H1 (cell line): ENCODE data around the gene RTN3. TPM values are rescaled to one million over a fixed set of nuclear protein-coding genes. Genes with fewer than 3 reads are reported as not detected.

ENCODE experiments used
- CTCF ChIA-PET: fragments of 300-600 bp; sonication (Branson Sonifier 250); formaldehyde crosslinking; loops from one replicate; lab custom pipeline; 2021; ENCODE audit not compliant: partially characterized antibody; lab: Charles Lee
- POLR2A ChIA-PET: fragments of 300-600 bp; sonication (Branson Sonifier 250); formaldehyde crosslinking; loops from one replicate; lab custom pipeline; 2021; ENCODE audit warnings: inconsistent platforms; ENCODE audit not compliant: partially characterized antibody; lab: Charles Lee
- DNase-seq, 2 experiments: peaks; one replicate each; pipeline versions ENCODE4 v3.0.0 to v3.0.0-alpha.2; 2010 to 2022; ENCODE audit warnings: low spot score in 2 of 2, low read depth in 1 of 2, mixed read lengths in 1 of 2
- FAIRE-seq: peaks from 2 replicates; lab custom pipeline; 2011; peaks lifted over from hg19 to GRCh38; lab: Jason Lieb, UNC
- H2AFZ ChIP-seq: 2 replicates; pipeline ENCODE4 v1.8.1; 2012; ENCODE audit warnings: low read length, inconsistent platforms
- H2AK5ac ChIP-seq: 2 replicates; pipeline ENCODE4 v1.6.1; 2013; ENCODE audit warnings: low read depth, low read length
- H2BK120ac ChIP-seq: replicated peaks from 2 replicates; pipeline ENCODE3; 2013; ENCODE audit warnings: low read depth, low read length, inconsistent platforms
- H2BK12ac ChIP-seq: 2 replicates; pipeline ENCODE4 v1.6.1; 2013; ENCODE audit warnings: low read depth, low read length
- H2BK15ac ChIP-seq: 2 replicates; pipeline ENCODE4 v1.6.1; 2013; ENCODE audit warnings: low read length
- H2BK20ac ChIP-seq: 2 replicates; pipeline ENCODE4 v1.6.1; 2013; ENCODE audit warnings: low read length
- H2BK5ac ChIP-seq: 2 replicates; pipeline ENCODE4 v1.6.1; 2013; ENCODE audit warnings: low read depth, low read length
- H3K14ac ChIP-seq: 2 replicates; pipeline ENCODE4 v1.6.1; 2013; ENCODE audit warnings: inconsistent platforms; ENCODE audit not compliant: insufficient read length
- H3K18ac ChIP-seq: 2 replicates; pipeline ENCODE4 v1.6.1; 2013; ENCODE audit warnings: low read length; ENCODE audit errors: extremely low read depth
- H3K23ac ChIP-seq: 2 replicates; pipeline ENCODE4 v1.6.1; 2013; ENCODE audit warnings: inconsistent platforms; ENCODE audit not compliant: insufficient read length
- H3K23me2 ChIP-seq: 2 replicates; pipeline ENCODE4 v1.6.1; 2013; ENCODE audit warnings: low read depth, low read length
- H3K27ac ChIP-seq: 2 replicates; pipeline ENCODE4 v1.6.1; 2011; ENCODE audit warnings: low read depth, low read length, inconsistent platforms
- H3K27me3 ChIP-seq, 4 experiments: replicated peaks in 1 of 4; 1 replicate in 1 of 4; 2 replicates in 3 of 4; pipeline versions ENCODE4 v1.6.1 to v1.8.1; 2011 to 2013; ENCODE audit warnings: low read length in 3 of 4, mild to moderate bottlenecking in 3 of 4, inconsistent platforms in 2 of 4, mixed read lengths in 2 of 4, moderate library complexity in 1 of 4; ENCODE audit not compliant: control insufficient read depth in 3 of 4, insufficient read depth in 3 of 4; ENCODE audit errors: extremely low read depth in 1 of 4
- H3K36me3 ChIP-seq, 4 experiments: 2 replicates each; pipeline versions ENCODE4 v1.6.1 to v1.8.1; 2011 to 2013; ENCODE audit warnings: mild to moderate bottlenecking in 4 of 4, low read length in 3 of 4, moderate library complexity in 2 of 4, control low read depth in 1 of 4, inconsistent platforms in 1 of 4; ENCODE audit not compliant: insufficient read depth in 4 of 4, control insufficient read depth in 2 of 4
- H3K4ac ChIP-seq: replicated peaks from 2 replicates; pipeline ENCODE3; 2013; ENCODE audit warnings: low read length, low read depth, mixed read lengths, inconsistent platforms; ENCODE audit not compliant: insufficient read length
- H3K4me1 ChIP-seq, 4 experiments: replicated peaks in 1 of 4; 1 replicate in 1 of 4; 2 replicates in 3 of 4; pipeline versions ENCODE4 v1.6.1 to v1.8.1; 2011 to 2013; ENCODE audit warnings: low read length in 3 of 4, inconsistent platforms in 2 of 4, mixed read lengths in 1 of 4; ENCODE audit not compliant: insufficient read depth in 4 of 4, control insufficient read depth in 3 of 4
- H3K4me2 ChIP-seq, 2 experiments: 2 replicates each; pipeline versions ENCODE4 v1.6.1 to v1.8.1; 2011 to 2013; ENCODE audit warnings: low read depth in 2 of 2, low read length in 2 of 2, control low read depth in 1 of 2, inconsistent platforms in 1 of 2, mild to moderate bottlenecking in 1 of 2; ENCODE audit not compliant: insufficient read depth in 1 of 2
- H3K4me3 ChIP-seq, 4 experiments: fragments of 200-600, 300-600 bp in 1 of 4; sonication (generic), shearing (Covaris generic), sonication (Bioruptor Twin) in 1 of 4; 2 replicates each; pipeline versions ENCODE4 v1.5.1 to v1.8.1; 2011 to 2016; ENCODE audit warnings: low read length in 4 of 4, low read depth in 3 of 4, control low read depth in 2 of 4, inconsistent platforms in 2 of 4, mild to moderate bottlenecking in 2 of 4, mixed read lengths in 1 of 4, moderate library complexity in 1 of 4; ENCODE audit not compliant: insufficient read depth in 2 of 4; ENCODE audit errors: extremely low read depth in 1 of 4
- H3K56ac ChIP-seq: replicated peaks from 2 replicates; pipeline ENCODE3; 2013; ENCODE audit warnings: low read depth, mild to moderate bottlenecking, mixed read lengths, low read length, inconsistent platforms; ENCODE audit not compliant: insufficient read length
- H3K79me1 ChIP-seq: 2 replicates; pipeline ENCODE4 v1.6.1; 2013; ENCODE audit warnings: low read depth, low read length, control low read depth
- H3K79me2 ChIP-seq, 2 experiments: 2 replicates each; pipeline versions ENCODE4 v1.6.1 to v1.8.1; 2012 to 2013; ENCODE audit warnings: low read length in 2 of 2, mild to moderate bottlenecking in 2 of 2, inconsistent platforms in 1 of 2; ENCODE audit not compliant: insufficient read depth in 2 of 2, control insufficient read depth in 1 of 2
- H3K9ac ChIP-seq, 4 experiments: replicated peaks in 1 of 4; 1 replicate in 1 of 4; 2 replicates in 3 of 4; pipeline versions ENCODE4 v1.6.1 to v1.8.1; 2011 to 2013; ENCODE audit warnings: low read depth in 3 of 4, low read length in 3 of 4, control low read depth in 2 of 4, mild to moderate bottlenecking in 2 of 4, moderate library complexity in 2 of 4, inconsistent platforms in 1 of 4; ENCODE audit errors: extremely low read depth in 1 of 4
- H3K9me3 ChIP-seq, 2 experiments: 2 replicates each; pipeline versions ENCODE4 v1.6.1 to v1.8.1; 2012 to 2013; ENCODE audit warnings: mild to moderate bottlenecking in 2 of 2, moderate library complexity in 2 of 2, control low read depth in 1 of 2, inconsistent platforms in 1 of 2, low read depth in 1 of 2, low read length in 1 of 2, mixed read lengths in 1 of 2; ENCODE audit not compliant: insufficient read depth in 2 of 2
- H4K20me1 ChIP-seq, 2 experiments: replicated peaks in 1 of 2; 2 replicates each; pipeline versions ENCODE3 to v1.8.1; 2011 to 2013; ENCODE audit warnings: inconsistent platforms in 2 of 2, low read length in 2 of 2, mild to moderate bottlenecking in 1 of 2; ENCODE audit not compliant: insufficient read depth in 2 of 2, control insufficient read depth in 1 of 2
- H4K5ac ChIP-seq: 2 replicates; pipeline ENCODE4 v1.6.1; 2013; ENCODE audit warnings: low read length, low read depth, mixed read lengths, inconsistent platforms; ENCODE audit not compliant: insufficient read length
- H4K8ac ChIP-seq: 2 replicates; pipeline ENCODE4 v1.8.0; 2013; ENCODE audit warnings: mild to moderate bottlenecking, moderate library complexity, low read length, inconsistent platforms; ENCODE audit not compliant: insufficient read depth; ENCODE audit errors: extremely low read depth
- H4K91ac ChIP-seq: replicated peaks from 2 replicates; pipeline ENCODE3; 2013; ENCODE audit warnings: low read length, mixed read lengths, inconsistent platforms; ENCODE audit not compliant: insufficient read length
- ATF2 ChIP-seq: IDR thresholded peaks from 2 replicates; pipeline ENCODE4 v1.6.1; 2012; ENCODE audit warnings: low read length, inconsistent platforms
- BCL11A ChIP-seq, 2 experiments: IDR thresholded peaks; one replicate each; pipeline ENCODE4 v1.6.1; 2011; ENCODE audit warnings: low read depth in 2 of 2, low read length in 2 of 2, mild to moderate bottlenecking in 2 of 2
- CEBPB ChIP-seq: IDR thresholded peaks from 2 replicates; pipeline ENCODE4 v1.6.1; 2012; ENCODE audit warnings: low read depth, low read length
- CHD1 ChIP-seq: IDR thresholded peaks from 2 replicates; pipeline ENCODE4 v1.6.1; 2012; ENCODE audit warnings: low read depth, low read length, improper control_type of control experiment
- FOSL1 ChIP-seq: IDR thresholded peaks from 2 replicates; pipeline ENCODE4 v1.6.1; 2011; ENCODE audit warnings: mild to moderate bottlenecking, low read depth, low read length, moderate library complexity; ENCODE audit not compliant: insufficient read depth
- MAX ChIP-seq: IDR thresholded peaks from 2 replicates; pipeline ENCODE4 v1.6.1; 2012; ENCODE audit warnings: inconsistent platforms
- RFX5 ChIP-seq: IDR thresholded peaks from 2 replicates; pipeline ENCODE4 v1.6.1; 2011; ENCODE audit warnings: low read depth, low read length, improper control_type of control experiment, borderline replicate concordance
- RNF2 ChIP-seq: fragments of 200-900, 300-1000 bp; sonication (generic); IDR thresholded peaks from 2 replicates; pipeline ENCODE4 v1.7.1; 2016; ENCODE audit warnings: borderline replicate concordance, low read depth, mild to moderate bottlenecking, antibody characterized with exemption, low read length; ENCODE audit not compliant: poor library complexity, severe bottlenecking; ENCODE audit errors: missing control alignments
- SUZ12 ChIP-seq: fragments of 200-600 bp; sonication (generic); IDR thresholded peaks from 2 replicates; pipeline ENCODE4 v1.6.1; 2012; ENCODE audit warnings: mild to moderate bottlenecking, inconsistent platforms, low read length, moderate library complexity, mixed read lengths
- TAF7 ChIP-seq: optimal IDR thresholded peaks from 2 replicates; pipeline ENCODE3; 2011; ENCODE audit warnings: low read depth, mild to moderate bottlenecking, inconsistent platforms, low read length, moderate library complexity, borderline replicate concordance
- TCF12 ChIP-seq: IDR thresholded peaks from 2 replicates; pipeline ENCODE4 v1.6.1; 2011; ENCODE audit warnings: low read depth, mild to moderate bottlenecking, low read length
- YY1 ChIP-seq: IDR thresholded peaks from 2 replicates; pipeline ENCODE4 v1.6.1; 2011; ENCODE audit warnings: low read depth, mild to moderate bottlenecking, low read length
- WGBS, 2 experiments: shearing (Covaris generic) in 1 of 2; methylation state at CpG; one replicate each; pipeline versions ENCODE4 v1.1.6 to v1.1.7; 2013 to 2015; ENCODE audit warnings: low lambda C conversion rate in 2 of 2, mixed read lengths in 2 of 2, inconsistent platforms in 1 of 2, low coverage in 1 of 2, missing lambda C conversion rate in 1 of 2; ENCODE audit not compliant: insufficient replicate concordance in 2 of 2, insufficient coverage in 1 of 2, insufficient read length in 1 of 2; ENCODE audit errors: extremely low coverage in 1 of 2, missing lambda C conversion rate in 1 of 2; 5-methylcytosine and 5-hydroxymethylcytosine counted together
- polyA plus RNA-seq, 7 experiments: library from polyadenylated mRNA; depleted of rRNA in 3 of 7; stranded (reverse) in 5 of 7; unstranded in 2 of 7; fragments of >200 nt in 5 of 7; fragments of 200-250 nt in 2 of 7; gene quantifications; 1 replicate in 5 of 7; 2 replicates in 1 of 7; 4 replicates in 1 of 7; pipeline versions ENCODE4 v1.2.1 to v1.2.3, GENCODE V29; 2011 to 2013; ENCODE audit warnings: missing spikeins in 2 of 7, mixed read lengths in 2 of 7
- total RNA-seq: library from RNA; stranded (reverse); fragmentation: NEBNext Ultra II Directional; extraction: Animal tissue kit (Norgen Biotek cat#: 25700); gene quantifications from 2 replicates; pipeline ENCODE4 v1.2.1, GENCODE V29; 2021

RTN3 gene
- total and polyA plus RNA-seq, 2 of the 8 experiments (the other 6 are each of a cell fraction or from before 2014, with no cell fraction given) = 160 to 203 TPM

GRCh38 chr11:63643205-63643604, 38.1 kb upstream of the RTN3 start:
- Histone ChIP-seq H3K23me2 (no peaks in the 10 kb centered on the region), H3K18ac (no peak overlapping the region), H4K5ac (no peak overlapping the region), H3K36me3 (peaks cover 0 to 41% (median 14%) of the 10 kb centered on the region in 4 experiments), H2BK120ac (no peak overlapping the region), H4K91ac (no peak overlapping the region), H2BK12ac (no peak overlapping the region), H3K14ac (no peak overlapping the region), H2BK20ac (no peak overlapping the region), H3K9me3 (no peaks in the 10 kb centered on the region), H3K9ac (no peak overlapping the region), H3K4me1 (no peaks in the 10 kb centered on the region), H2AK5ac (no peak overlapping the region), H3K4me3 (no peak overlapping the region), H3K79me2 (no peaks in the 10 kb centered on the region), H4K8ac (no peak overlapping the region; the same call in 1 of the 2 replicates), H2BK15ac (no peak overlapping the region), H3K79me1 (no peaks in the 10 kb centered on the region), H4K20me1 (no peaks in the 10 kb centered on the region), H3K23ac (no peak overlapping the region), H3K56ac (no peak overlapping the region), H3K27ac (no peak overlapping the region), H2AFZ (no peak overlapping the region), H3K27me3 (no peaks in the 10 kb centered on the region), H3K4me2 (no peak overlapping the region), H3K4ac (no peak overlapping the region), H2BK5ac (no peak overlapping the region)
- no peak for DNase-seq
- CTCF ChIA-PET = interaction anchor here (0.7 to 1.5 kb wide), 3 partner anchors 14 to 95 kb away, joined by 3 to 7 read pairs (median 3); no protein-coding TSS in a partner anchor
- TF ChIP-seq CEBPB (no peak), ATF2 (no peak), YY1 (no peak), MAX (no peak), TAF7 (no peak), SUZ12 (no peak), BCL11A (IDR thresholded peaks at IDR 0.05; ENCODE audit: low read depth in 2 of 2, low read length in 2 of 2) (no peak), RFX5 (no peak), CHD1 (no peak), FOSL1 (no peak), RNF2 (no peak), TCF12 (no peak)
- no peak for FAIRE-seq
- POLR2A ChIA-PET = no interaction called here
- WGBS, 2 experiments = 95% methylated on average over 3 of the region's 3 CpGs; no CpG with 5 or more reads in 1 of the 2 experiments
